A549 (cell line): ENCODE data around the gene CELF4. TPM values are rescaled to one million over a fixed set of nuclear protein-coding genes. Genes with fewer than 3 reads are reported as not detected.

Experiments
- ATAC-seq, 2 experiments: fragments of 200-7000 bp in 1 of 2; fragments of >200 bp in 1 of 2; cut with Nextera tagmentation in 1 of 2; cut with Tn5 transposase in 1 of 2; 3 replicates each; pipeline versions ENCODE4 v1.8.0 to v1.9.1; 2018 to 2020; ENCODE audit warnings: mild to moderate bottlenecking in 1 of 2, moderate library complexity in 1 of 2
- CTCF ChIA-PET: fragments of 300-600 bp; sonication (Branson Sonifier 250); formaldehyde crosslinking; extraction: SDS; loops from one replicate; lab custom pipeline; 2021; ENCODE audit warnings: antibody characterized with exemption, inconsistent platforms; lab: Yijun Ruan, JAX
- POLR2A ChIA-PET: fragments of 350-600 bp; formaldehyde crosslinking; extraction: SDS; loops from one replicate; lab custom pipeline; 2021; ENCODE audit warnings: antibody characterized with exemption, inconsistent platforms; lab: Yijun Ruan, JAX
- DNase-seq, 2 experiments: peaks; one replicate each; pipeline versions ENCODE4 v3.0.0 to v3.0.0-alpha.2; 2011 to 2016; ENCODE audit warnings: low read depth in 1 of 2, low spot score in 1 of 2
- FAIRE-seq: peaks from 2 replicates; lab custom pipeline; 2011; peaks lifted over from hg19 to GRCh38; lab: Jason Lieb, UNC
- H3K27ac ChIP-seq, 2 experiments: fragments of >200 bp; sonication (Bioruptor Twin); formaldehyde crosslinking; 3 replicates each; pipeline ENCODE4 v1.5.1; 2016 to 2017
- H3K4me1 ChIP-seq: fragments of >200 bp; sonication (Bioruptor Twin); formaldehyde crosslinking; 3 replicates; pipeline ENCODE4 v1.6.1; 2016
- H3K4me2 ChIP-seq: fragments of >200 bp; sonication (Bioruptor Twin); formaldehyde crosslinking; 3 replicates; pipeline ENCODE4 v1.6.1; 2016
- H3K4me3 ChIP-seq: fragments of >200 bp; sonication (Bioruptor Twin); formaldehyde crosslinking; 3 replicates; pipeline ENCODE4 v1.5.1; 2016
- H3K9me3 ChIP-seq: fragments of >200 bp; sonication (Bioruptor Twin); formaldehyde crosslinking; 3 replicates; pipeline ENCODE4 v1.6.1; 2016
- BHLHE40 ChIP-seq: IDR thresholded peaks from 2 replicates; pipeline ENCODE4 v1.6.1; 2012; ENCODE audit warnings: low read depth, low read length, inconsistent platforms
- CEBPB ChIP-seq, 2 experiments: fragments of >200 bp in 1 of 2; sonication (Bioruptor Twin) in 1 of 2; formaldehyde crosslinking in 1 of 2; IDR thresholded peaks; 2 replicates each; pipeline ENCODE4 v1.6.1; 2012 to 2016
- CHD2 ChIP-seq: fragments of 150-350 bp; IDR thresholded peaks from 2 replicates; pipeline ENCODE4 v1.6.1; 2014; ENCODE audit warnings: low read length; ENCODE audit not compliant: partially characterized antibody
- EHMT2 ChIP-seq: fragments of 200-600 bp; sonication (generic); IDR thresholded peaks from 2 replicates; pipeline ENCODE4 v1.6.1; 2016; ENCODE audit warnings: antibody characterized with exemption, low read depth, mild to moderate bottlenecking, moderate library complexity
- EP300 ChIP-seq, 2 experiments: fragments of >200 bp; sonication (Bioruptor Twin); formaldehyde crosslinking; IDR thresholded peaks; 2 replicates in 1 of 2; 3 replicates in 1 of 2; pipeline ENCODE4 v1.6.1; 2016 to 2017
- ESRRA ChIP-seq: fragments of 150-350 bp; IDR thresholded peaks from 2 replicates; pipeline ENCODE4 v1.6.1; 2014; ENCODE audit warnings: mild to moderate bottlenecking, low read length, borderline replicate concordance
- FOSL2 ChIP-seq, 2 experiments: fragments of 450-650 bp in 1 of 2; fragments of >200 bp in 1 of 2; sonication (Bioruptor Twin) in 1 of 2; formaldehyde crosslinking; IDR thresholded peaks; 2 replicates each; pipeline versions ENCODE4 v1.5.0 to v1.6.1; 2016 to 2020; ENCODE audit warnings: mild to moderate bottlenecking in 1 of 2, moderate library complexity in 1 of 2
- FOXS1 ChIP-seq: fragments of 250-450 bp; sonication (Bioruptor Pico); IDR thresholded peaks from 2 replicates; pipeline ENCODE4 v1.5.0; 2020; ENCODE audit warnings: mild to moderate bottlenecking, moderate library complexity
- HEYL ChIP-seq: fragments of 250-450 bp; sonication (Bioruptor Pico); IDR thresholded peaks from 2 replicates; pipeline ENCODE4 v1.8.0; 2021; ENCODE audit warnings: mild to moderate bottlenecking, moderate library complexity
- HOXB13 ChIP-seq: fragments of 250-450 bp; sonication (Bioruptor Pico); IDR thresholded peaks from 2 replicates; pipeline ENCODE4 v1.5.0; 2020; ENCODE audit warnings: low read depth, mild to moderate bottlenecking, moderate library complexity
- HOXB5 ChIP-seq: fragments of 250-450 bp; sonication (Bioruptor Pico); IDR thresholded peaks from 2 replicates; pipeline ENCODE4 v1.5.0; 2020; ENCODE audit warnings: mild to moderate bottlenecking, moderate library complexity
- JUN ChIP-seq, 2 experiments: fragments of >200 bp; sonication (Bioruptor Twin); formaldehyde crosslinking; IDR thresholded peaks; 2 replicates in 1 of 2; 3 replicates in 1 of 2; pipeline ENCODE4 v1.6.1; 2016 to 2017
- JUNB ChIP-seq: fragments of >200 bp; sonication (Bioruptor Twin); formaldehyde crosslinking; IDR thresholded peaks from 2 replicates; pipeline ENCODE4 v1.6.1; 2016
- MAFK ChIP-seq: fragments of 450-650 bp; IDR thresholded peaks from 2 replicates; pipeline ENCODE4 v1.6.1; 2014; ENCODE audit not compliant: partially characterized antibody
- MAZ ChIP-seq: fragments of 150-350 bp; IDR thresholded peaks from 2 replicates; pipeline ENCODE4 v1.6.1; 2014; ENCODE audit warnings: antibody characterized with exemption, low read depth, low read length, borderline replicate concordance
- MYC ChIP-seq: IDR thresholded peaks from 2 replicates; pipeline ENCODE4 v1.6.1; 2012; ENCODE audit warnings: mild to moderate bottlenecking, inconsistent platforms, low read length, improper control_type of control experiment, borderline replicate concordance
- NFE2L2 ChIP-seq: fragments of 150-350 bp; conservative IDR thresholded peaks from 2 replicates; pipeline ENCODE4 v1.6.1; 2014; ENCODE audit warnings: low read length
- NPAS2 ChIP-seq: fragments of 250-450 bp; sonication (Bioruptor Pico); IDR thresholded peaks from 2 replicates; pipeline ENCODE4 v1.8.0; 2022; ENCODE audit warnings: mild to moderate bottlenecking, moderate library complexity, borderline replicate concordance
- RAD21 ChIP-seq, 2 experiments: fragments of >200 bp in 1 of 2; sonication (Bioruptor Twin) in 1 of 2; formaldehyde crosslinking in 1 of 2; IDR thresholded peaks in 1 of 2; conservative IDR thresholded peaks in 1 of 2; 2 replicates in 1 of 2; 3 replicates in 1 of 2; pipeline ENCODE4 v1.6.1; 2012 to 2018; ENCODE audit warnings: inconsistent platforms in 1 of 2
- RFX5 ChIP-seq: fragments of 450-650 bp; IDR thresholded peaks from 2 replicates; pipeline ENCODE4 v1.7.1; 2014; ENCODE audit warnings: antibody characterized with exemption, mild to moderate bottlenecking, moderate library complexity
- RNF2 ChIP-seq: fragments of 200-600 bp; sonication (generic); IDR thresholded peaks from 2 replicates; pipeline ENCODE4 v1.6.1; 2016; ENCODE audit warnings: low read depth, mild to moderate bottlenecking, antibody characterized with exemption, moderate library complexity, borderline replicate concordance
- TP53 ChIP-seq: fragments of 250-450 bp; sonication (Bioruptor Pico); IDR thresholded peaks from 2 replicates; pipeline ENCODE4 v1.5.0; 2021; ENCODE audit warnings: mild to moderate bottlenecking, moderate library complexity
- ZC3H11A ChIP-seq: fragments of 450-650 bp; IDR thresholded peaks from 2 replicates; pipeline ENCODE4 v1.6.1; 2014; ENCODE audit warnings: antibody characterized with exemption, mild to moderate bottlenecking
- ZFP36 ChIP-seq: fragments of 450-650 bp; IDR thresholded peaks from 2 replicates; pipeline ENCODE4 v1.6.1; 2014; ENCODE audit warnings: borderline replicate concordance; ENCODE audit not compliant: partially characterized antibody
- ZNF302 ChIP-seq: fragments of 250-450 bp; sonication (Bioruptor Pico); IDR thresholded peaks from 2 replicates; pipeline ENCODE4 v1.9.0; 2021; ENCODE audit warnings: inconsistent platforms, mild to moderate bottlenecking, moderate library complexity
- ZSCAN20 ChIP-seq: fragments of 250-450 bp; sonication (Bioruptor Pico); IDR thresholded peaks from 2 replicates; pipeline ENCODE4 v1.8.0; 2022; ENCODE audit warnings: mild to moderate bottlenecking, moderate library complexity
- WGBS: methylation state at CpG from one replicate; pipeline ENCODE4 v1.1.6; 2017; ENCODE audit errors: missing lambda C conversion rate; 5-methylcytosine and 5-hydroxymethylcytosine counted together
- polyA plus RNA-seq, 4 experiments: library from polyadenylated mRNA; depleted of rRNA in 3 of 4; stranded (reverse); fragments of >200 nt; fragmentation: RNase III in 1 of 4; extraction: RNeasy Plus Mini Kit Qiagen cat#74134 plus additional on column Dnase treatment in 1 of 4; gene quantifications; 2 replicates in 3 of 4; 3 replicates in 1 of 4; pipeline ENCODE4 v1.2.3, GENCODE V29; 2011 to 2017
- TF ChIP-seq, protein P1 (sequence below): fragments of 200-600 bp; sonication (generic); IDR thresholded peaks from 2 replicates; pipeline ENCODE4 v1.6.1; 2016; ENCODE audit warnings: antibody characterized with exemption, mild to moderate bottlenecking, moderate library complexity
- TF ChIP-seq, protein P2 (sequence below): IDR thresholded peaks from 2 replicates; pipeline ENCODE4 v1.6.1; 2012
- TF ChIP-seq, protein P3 (sequence below): fragments of >200 bp; sonication (Bioruptor Twin); formaldehyde crosslinking; IDR thresholded peaks from 2 replicates; pipeline ENCODE4 v1.6.1; 2016
- TF ChIP-seq, protein P4 (sequence below): IDR thresholded peaks from 2 replicates; pipeline ENCODE4 v1.6.1; 2012; ENCODE audit warnings: low read depth, borderline replicate concordance

The CELF4 gene
- polyA plus RNA-seq, 2 of the 4 experiments (the other 2 are of a cell fraction): 0.08 TPM; not detected in 1

DNA sequence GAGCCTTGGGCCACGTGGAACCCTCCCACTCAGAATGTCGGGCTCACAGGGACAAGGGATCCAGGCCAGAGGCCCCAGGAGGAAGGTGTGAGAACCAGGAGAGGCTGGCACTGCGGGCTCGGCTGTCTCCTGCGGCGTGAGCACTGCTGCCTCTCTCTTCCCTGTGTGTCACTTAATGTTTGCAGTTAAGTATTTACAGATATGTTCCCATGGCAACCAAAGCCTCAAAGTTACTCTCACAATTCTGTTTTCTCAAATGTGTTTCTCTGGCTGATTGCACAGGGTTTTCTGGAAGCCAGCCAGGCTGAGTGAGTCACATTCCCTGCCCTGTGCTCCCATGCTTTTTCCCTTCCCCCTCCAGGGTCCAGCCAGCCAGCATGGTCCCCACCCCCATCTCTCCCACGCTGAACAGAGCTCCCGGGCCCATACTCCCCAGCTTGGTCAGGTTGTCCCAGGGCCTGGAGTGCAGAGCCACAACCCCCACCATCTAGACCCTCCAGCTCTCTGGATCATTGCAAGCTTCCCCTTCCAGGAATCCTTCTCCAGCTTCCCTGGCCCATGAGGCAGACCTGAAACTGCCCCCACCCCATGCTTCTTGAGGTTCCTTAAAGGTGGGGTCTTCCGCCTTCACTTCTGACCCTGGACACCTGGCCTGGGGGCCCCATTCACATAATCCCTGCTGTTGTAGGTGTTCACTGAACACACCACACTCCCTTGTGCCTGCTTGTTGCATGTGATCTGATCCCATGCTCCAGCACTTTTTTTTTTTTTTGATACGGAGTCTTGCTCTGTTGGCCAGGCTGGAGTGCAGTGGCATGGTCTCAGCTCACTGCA is 265.9 kb downstream of the CELF4 start (continued):
- TF ChIP-seq, protein P1, sequence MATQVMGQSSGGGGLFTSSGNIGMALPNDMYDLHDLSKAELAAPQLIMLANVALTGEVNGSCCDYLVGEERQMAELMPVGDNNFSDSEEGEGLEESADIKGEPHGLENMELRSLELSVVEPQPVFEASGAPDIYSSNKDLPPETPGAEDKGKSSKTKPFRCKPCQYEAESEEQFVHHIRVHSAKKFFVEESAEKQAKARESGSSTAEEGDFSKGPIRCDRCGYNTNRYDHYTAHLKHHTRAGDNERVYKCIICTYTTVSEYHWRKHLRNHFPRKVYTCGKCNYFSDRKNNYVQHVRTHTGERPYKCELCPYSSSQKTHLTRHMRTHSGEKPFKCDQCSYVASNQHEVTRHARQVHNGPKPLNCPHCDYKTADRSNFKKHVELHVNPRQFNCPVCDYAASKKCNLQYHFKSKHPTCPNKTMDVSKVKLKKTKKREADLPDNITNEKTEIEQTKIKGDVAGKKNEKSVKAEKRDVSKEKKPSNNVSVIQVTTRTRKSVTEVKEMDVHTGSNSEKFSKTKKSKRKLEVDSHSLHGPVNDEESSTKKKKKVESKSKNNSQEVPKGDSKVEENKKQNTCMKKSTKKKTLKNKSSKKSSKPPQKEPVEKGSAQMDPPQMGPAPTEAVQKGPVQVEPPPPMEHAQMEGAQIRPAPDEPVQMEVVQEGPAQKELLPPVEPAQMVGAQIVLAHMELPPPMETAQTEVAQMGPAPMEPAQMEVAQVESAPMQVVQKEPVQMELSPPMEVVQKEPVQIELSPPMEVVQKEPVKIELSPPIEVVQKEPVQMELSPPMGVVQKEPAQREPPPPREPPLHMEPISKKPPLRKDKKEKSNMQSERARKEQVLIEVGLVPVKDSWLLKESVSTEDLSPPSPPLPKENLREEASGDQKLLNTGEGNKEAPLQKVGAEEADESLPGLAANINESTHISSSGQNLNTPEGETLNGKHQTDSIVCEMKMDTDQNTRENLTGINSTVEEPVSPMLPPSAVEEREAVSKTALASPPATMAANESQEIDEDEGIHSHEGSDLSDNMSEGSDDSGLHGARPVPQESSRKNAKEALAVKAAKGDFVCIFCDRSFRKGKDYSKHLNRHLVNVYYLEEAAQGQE: no peak
- no peak for TF ChIP-seq FOXS1
- no peak for TF ChIP-seq NPAS2
- TF ChIP-seq CEBPB (IDR thresholded peaks at IDR 0.05): peak; percentile 28 to 48; a peak in 2 of 4 replicates
- TF ChIP-seq, protein P2, sequence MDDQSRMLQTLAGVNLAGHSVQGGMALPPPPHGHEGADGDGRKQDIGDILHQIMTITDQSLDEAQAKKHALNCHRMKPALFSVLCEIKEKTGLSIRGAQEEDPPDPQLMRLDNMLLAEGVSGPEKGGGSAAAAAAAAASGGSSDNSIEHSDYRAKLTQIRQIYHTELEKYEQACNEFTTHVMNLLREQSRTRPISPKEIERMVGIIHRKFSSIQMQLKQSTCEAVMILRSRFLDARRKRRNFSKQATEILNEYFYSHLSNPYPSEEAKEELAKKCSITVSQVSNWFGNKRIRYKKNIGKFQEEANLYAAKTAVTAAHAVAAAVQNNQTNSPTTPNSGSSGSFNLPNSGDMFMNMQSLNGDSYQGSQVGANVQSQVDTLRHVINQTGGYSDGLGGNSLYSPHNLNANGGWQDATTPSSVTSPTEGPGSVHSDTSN: no peak
- TF ChIP-seq JUNB: peak; percentile 43
- no peak for TF ChIP-seq TP53 (CRISPR knock-in tag)
- TF ChIP-seq RNF2: no peak
- TF ChIP-seq HEYL: no peak
- TF ChIP-seq MAFK: no peak
- TF ChIP-seq JUN (IDR thresholded peaks at IDR 0.05): peak in 1 of 2 experiments; percentile 28; a peak in 1 of 5 replicates
- no peak for TF ChIP-seq ESRRA
- TF ChIP-seq EHMT2: no peak
- no peak for TF ChIP-seq ZSCAN20 (CRISPR knock-in tag)
- TF ChIP-seq MYC: peak; percentile 56; the same call in 1 of the 2 replicates
- no peak for TF ChIP-seq MAZ
- TF ChIP-seq RFX5: no peak
- no peak for TF ChIP-seq NFE2L2
- peak; percentile 49; the same call in 1 of the 2 replicates for TF ChIP-seq FOSL2 (IDR thresholded peaks at IDR 0.05)
- TF ChIP-seq FOSL2 (CRISPR knock-in tag; IDR thresholded peaks at IDR 0.05): peak; percentile 86
- no peak for TF ChIP-seq EP300 (IDR thresholded peaks at IDR 0.05)
- TF ChIP-seq, protein P3, sequence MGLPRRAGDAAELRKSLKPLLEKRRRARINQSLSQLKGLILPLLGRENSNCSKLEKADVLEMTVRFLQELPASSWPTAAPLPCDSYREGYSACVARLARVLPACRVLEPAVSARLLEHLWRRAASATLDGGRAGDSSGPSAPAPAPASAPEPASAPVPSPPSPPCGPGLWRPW: no peak
- no peak for TF ChIP-seq HOXB5
- no peak for TF ChIP-seq BHLHE40
- TF ChIP-seq CHD2: peak; percentile 37

DNA sequence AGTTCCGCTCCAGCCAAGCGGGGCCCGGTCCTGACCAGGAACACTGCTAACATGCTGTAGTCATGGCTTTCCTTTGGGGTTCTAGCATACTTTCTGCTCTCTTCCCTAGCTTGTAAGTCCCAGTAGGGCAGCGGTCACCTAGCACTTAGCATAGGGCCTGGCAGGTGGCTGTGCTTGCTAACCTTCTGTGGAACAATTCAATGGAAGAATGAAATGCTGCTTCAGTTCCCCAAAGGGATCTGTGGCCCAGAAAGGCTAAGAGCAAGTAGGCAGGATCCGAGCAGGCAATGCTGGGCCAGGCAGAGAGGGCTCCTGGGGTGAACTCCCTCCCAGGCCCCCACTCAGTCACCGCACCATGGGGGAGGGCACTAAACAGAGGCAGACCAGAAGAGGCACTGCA is 266.8 kb downstream of the CELF4 start:
- Histone ChIP-seq H3K4me3 (no peak overlapping the region), H3K27ac (peak overlapping the region; percentile 69 to 90; a peak in 5 of 6 replicates), H3K9me3 (no peaks in the 10 kb centered on the region), H3K4me2 (peak overlapping the region; percentile 77), H3K4me1 (peaks cover 17% of the 10 kb centered on the region)
- no peak for FAIRE-seq
- ATAC-seq: peak in 1 of 2 experiments; percentile 11; a peak in 2 of 6 replicates
- no peak for DNase-seq
- POLR2A ChIA-PET: no interaction called here
- CTCF ChIA-PET: interaction anchor here (0.7 to 0.9 kb wide), 3 partner anchors 16 to 26 kb away, joined by 3 to 4 read pairs (median 3); no protein-coding TSS in a partner anchor
- WGBS: 81% methylated on average over 6 of the region's 6 CpGs
- TF ChIP-seq NPAS2 (no peak), ZFP36 (no peak), HOXB13 (CRISPR knock-in tag) (no peak), ZNF302 (no peak), MYC (no peak), RAD21 (conservative IDR thresholded peaks at IDR 0.05 in 1 of 2, IDR thresholded peaks at IDR 0.05 in 1 of 2) (no peak), ZC3H11A (no peak)
- TF ChIP-seq, protein P4, sequence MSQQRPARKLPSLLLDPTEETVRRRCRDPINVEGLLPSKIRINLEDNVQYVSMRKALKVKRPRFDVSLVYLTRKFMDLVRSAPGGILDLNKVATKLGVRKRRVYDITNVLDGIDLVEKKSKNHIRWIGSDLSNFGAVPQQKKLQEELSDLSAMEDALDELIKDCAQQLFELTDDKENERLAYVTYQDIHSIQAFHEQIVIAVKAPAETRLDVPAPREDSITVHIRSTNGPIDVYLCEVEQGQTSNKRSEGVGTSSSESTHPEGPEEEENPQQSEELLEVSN: no peak
- TF ChIP-seq, protein P1: no peak
